ENCODE results near the gene ADIPOR2.

DNA sequence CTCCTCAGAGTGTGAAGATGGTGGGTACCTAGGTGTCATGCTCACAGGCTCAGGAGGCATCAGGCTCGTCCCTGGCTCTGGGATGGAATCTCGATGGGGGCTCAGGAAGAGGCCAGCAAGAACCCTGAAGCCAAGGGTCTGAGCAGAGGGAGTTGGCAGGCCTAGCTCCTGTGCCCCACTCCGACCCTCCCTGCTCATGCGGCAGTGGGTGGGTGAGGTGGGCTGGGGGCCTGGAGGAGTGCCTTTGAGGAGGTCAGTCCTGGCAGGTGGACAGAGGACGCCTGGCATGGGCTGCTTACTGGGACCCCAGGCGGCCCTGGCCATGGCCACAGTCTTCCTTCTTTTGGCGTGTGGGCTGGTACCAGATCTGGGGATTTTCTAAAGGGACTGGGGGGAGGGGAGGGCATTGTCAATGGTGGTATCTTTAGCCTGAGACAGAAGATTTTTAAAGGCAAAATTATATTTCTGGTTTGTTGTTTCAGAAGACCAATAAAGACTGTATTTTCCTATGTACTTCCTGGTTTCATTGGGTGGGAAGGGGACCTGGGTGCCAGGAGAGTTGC, 145.5 kb downstream of the ADIPOR2 start:
- no peak for TF ChIP-seq CTCF (IDR thresholded peaks at IDR 0.05)
- no peak for TF ChIP-seq POLR2A (IDR thresholded peaks at IDR 0.05)
